Glutamatergic neuron (in vitro differentiated cells): ENCODE results near the gene ATP6V1B1. TPM values are rescaled to one million over a fixed set of nuclear protein-coding genes. Genes with fewer than 3 reads are reported as not detected.

Experiments
- DNase-seq: peaks from one replicate; pipeline ENCODE4 v3.0.0; 2022
- H3K27ac Mint-ChIP-seq: one replicate; pipeline ENCODE4 v1.8.0; 2020; ENCODE audit warnings: mild to moderate bottlenecking, mixed read lengths, inconsistent platforms; ENCODE audit not compliant: unreplicated experiment
- H3K27me3 Mint-ChIP-seq: one replicate; pipeline ENCODE4 v1.8.0; 2020; ENCODE audit warnings: mild to moderate bottlenecking, moderate library complexity, mixed read lengths, inconsistent platforms; ENCODE audit not compliant: unreplicated experiment
- H3K36me3 Mint-ChIP-seq: one replicate; pipeline ENCODE4 v1.8.0; 2020; ENCODE audit warnings: mild to moderate bottlenecking, mixed read lengths, inconsistent platforms; ENCODE audit not compliant: unreplicated experiment
- H3K4me1 Mint-ChIP-seq: one replicate; pipeline ENCODE4 v1.8.0; 2020; ENCODE audit warnings: mild to moderate bottlenecking, low read depth, mixed read lengths, inconsistent platforms; ENCODE audit not compliant: unreplicated experiment
- H3K4me3 Mint-ChIP-seq: one replicate; pipeline ENCODE4 v1.8.0; 2020; ENCODE audit warnings: mild to moderate bottlenecking, mixed read lengths, inconsistent platforms; ENCODE audit not compliant: unreplicated experiment
- H3K9me3 Mint-ChIP-seq: one replicate; pipeline ENCODE4 v1.8.0; 2020; ENCODE audit warnings: mild to moderate bottlenecking, moderate library complexity, mixed read lengths, inconsistent platforms; ENCODE audit not compliant: unreplicated experiment
- CTCF ChIP-seq: fragments of 200-600 bp; sonication (generic); IDR thresholded peaks from one replicate; pipeline ENCODE4 v1.5.0; 2021; ENCODE audit not compliant: partially characterized antibody, unreplicated experiment
- total RNA-seq: library from RNA; stranded (reverse); fragmentation: NEBNext Ultra II Directional; extraction: Animal tissue kit (Norgen Biotek cat#: 25700); gene quantifications from one replicate; pipeline ENCODE4 v1.2.1, GENCODE V29; 2021; ENCODE audit not compliant: unreplicated experiment

ATP6V1B1 gene
- total RNA-seq, 1 donor from 2014 or later: not detected

- DNase-seq: peak; percentile 93
- peak overlapping the region; percentile 78 for H3K4me3 Mint-ChIP-seq
- no peaks in the 10 kb centered on the region for H3K36me3 Mint-ChIP-seq
- peaks cover 27% of the 10 kb centered on the region for H3K4me1 Mint-ChIP-seq
- peaks cover 15% of the 10 kb centered on the region for H3K9me3 Mint-ChIP-seq
- TF ChIP-seq CTCF: no peak
- H3K27me3 Mint-ChIP-seq: peaks cover 25% of the 10 kb centered on the region
- H3K27ac Mint-ChIP-seq: peak overlapping the region; percentile 97
These were observed 66.4 kb downstream of the ATP6V1B1 start for GRCh38 chr2:71001981-71002570.

DNA sequence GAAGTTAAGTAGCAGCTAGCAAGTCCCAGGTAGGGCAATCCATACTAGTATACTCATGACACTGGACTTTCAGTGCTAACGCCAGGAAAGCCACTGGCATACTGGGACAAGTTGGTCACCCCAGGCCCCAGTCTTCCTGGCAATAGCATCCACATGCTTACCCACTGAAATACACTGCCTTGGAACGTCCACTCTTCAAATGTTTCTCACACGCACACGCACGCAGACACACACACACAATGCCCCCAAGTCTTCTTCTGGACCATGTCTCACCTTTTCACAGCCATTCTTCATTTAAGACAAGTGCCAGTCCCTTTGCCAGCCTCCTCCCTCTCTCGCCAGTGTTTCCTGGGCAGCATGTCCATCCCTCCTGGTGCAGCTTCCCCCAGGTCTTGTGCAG lies 67.7 kb downstream of the ATP6V1B1 start:
- DNase-seq: no peak
- Mint-ChIP-seq H3K9me3 (peaks cover 15% of the 10 kb centered on the region), H3K4me3 (peak overlapping the region; percentile 5), H3K4me1 (peaks cover 27% of the 10 kb centered on the region), H3K27me3 (peaks cover 25% of the 10 kb centered on the region), H3K36me3 (no peaks in the 10 kb centered on the region), H3K27ac (no peak overlapping the region)
- TF ChIP-seq CTCF: no peak

- H3K36me3 Mint-ChIP-seq: no peaks in the 10 kb centered on the region
- H3K4me1 Mint-ChIP-seq: peaks cover 27% of the 10 kb centered on the region
- TF ChIP-seq CTCF: no peak
- H3K9me3 Mint-ChIP-seq: peaks cover 15% of the 10 kb centered on the region
- peaks cover 25% of the 10 kb centered on the region for H3K27me3 Mint-ChIP-seq
- no peak overlapping the region for H3K4me3 Mint-ChIP-seq
- DNase-seq: no peak
- no peak overlapping the region for H3K27ac Mint-ChIP-seq
These were observed 68.5 kb downstream of the ATP6V1B1 start for GRCh38 chr2:71003966-71004755.

DNA sequence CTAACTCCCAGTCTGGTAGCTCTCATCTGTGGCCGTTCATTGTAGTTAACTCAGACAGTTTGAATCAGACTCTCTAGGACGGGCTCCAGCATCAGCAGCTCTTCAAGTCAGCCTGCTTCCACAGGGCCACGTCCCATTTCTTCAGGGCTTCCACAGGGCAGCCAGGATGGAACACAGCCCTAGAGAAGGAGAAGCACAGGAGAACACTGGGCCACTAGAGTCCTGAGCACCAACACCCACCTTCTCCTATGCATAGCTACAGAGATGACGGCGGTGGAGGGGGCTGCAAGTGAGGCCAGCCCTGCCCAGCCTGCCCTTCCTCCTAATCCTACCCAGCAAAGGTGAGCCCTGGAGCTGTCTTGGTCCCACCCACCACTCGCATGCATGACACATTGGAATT lies 69.2 kb downstream of the ATP6V1B1 start:
- TF ChIP-seq CTCF: no peak
- peaks cover 27% of the 10 kb centered on the region for H3K4me1 Mint-ChIP-seq
- H3K36me3 Mint-ChIP-seq: peaks cover 2% of the 10 kb centered on the region
- H3K9me3 Mint-ChIP-seq: peaks cover 13% of the 10 kb centered on the region
- peaks cover 25% of the 10 kb centered on the region for H3K27me3 Mint-ChIP-seq
- H3K27ac Mint-ChIP-seq: no peak overlapping the region
- DNase-seq: no peak
- H3K4me3 Mint-ChIP-seq: no peak overlapping the region
